T-helper 1 cell treated with Interleukin-12 subunit alpha and Interleukin-12 subunit beta and Interleukin-4 antibody, amounts not matched to agents 30 ng/mL and 1 ng/mL, for 36 hours (primary cell): ENCODE results near the gene CAMKK1. TPM values are rescaled to one million over a fixed set of nuclear protein-coding genes. Genes with fewer than 3 reads are reported as not detected.

Experiments used
- intact Hi-C: fragments of 100-400 bp; cut with micrococcal nuclease; formaldehyde crosslinking; loops from one replicate; pipeline ENCODE4 v1.15.1; 2024
- total RNA-seq: library from RNA; stranded (reverse); gene quantifications from 2 replicates; pipeline ENCODE4 v1.2.3, GENCODE V29; 2022

CAMKK1 gene
- total RNA-seq, 1 donor from 2014 or later, result 3.9 TPM

- intact Hi-C loops, result loop anchor here (10.0 kb wide), 1 partner anchor 367 kb away; the partner anchor contains the start of gene ANKFY1
Observed at GRCh38 chr17:3897731-3898130, 4.9 kb upstream of the CAMKK1 start.

DNA sequence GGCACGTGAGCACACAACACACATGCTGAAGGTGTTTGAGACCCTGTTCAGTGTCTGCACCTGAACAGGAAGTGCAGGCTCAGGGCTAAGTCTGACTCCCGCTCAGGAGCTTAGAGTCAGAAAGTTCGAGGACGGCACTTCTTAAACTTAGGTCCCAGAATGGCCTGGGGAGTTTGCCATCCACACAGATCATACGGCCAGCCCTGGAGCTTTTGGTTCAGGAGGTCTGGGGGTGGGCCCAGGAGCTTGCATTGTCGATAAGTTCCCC, 4.0 kb upstream of the CAMKK1 start:
- intact Hi-C loops, result loop anchor here (10.0 kb wide), 1 partner anchor 368 kb away; the partner anchor contains the start of gene ANKFY1

DNA sequence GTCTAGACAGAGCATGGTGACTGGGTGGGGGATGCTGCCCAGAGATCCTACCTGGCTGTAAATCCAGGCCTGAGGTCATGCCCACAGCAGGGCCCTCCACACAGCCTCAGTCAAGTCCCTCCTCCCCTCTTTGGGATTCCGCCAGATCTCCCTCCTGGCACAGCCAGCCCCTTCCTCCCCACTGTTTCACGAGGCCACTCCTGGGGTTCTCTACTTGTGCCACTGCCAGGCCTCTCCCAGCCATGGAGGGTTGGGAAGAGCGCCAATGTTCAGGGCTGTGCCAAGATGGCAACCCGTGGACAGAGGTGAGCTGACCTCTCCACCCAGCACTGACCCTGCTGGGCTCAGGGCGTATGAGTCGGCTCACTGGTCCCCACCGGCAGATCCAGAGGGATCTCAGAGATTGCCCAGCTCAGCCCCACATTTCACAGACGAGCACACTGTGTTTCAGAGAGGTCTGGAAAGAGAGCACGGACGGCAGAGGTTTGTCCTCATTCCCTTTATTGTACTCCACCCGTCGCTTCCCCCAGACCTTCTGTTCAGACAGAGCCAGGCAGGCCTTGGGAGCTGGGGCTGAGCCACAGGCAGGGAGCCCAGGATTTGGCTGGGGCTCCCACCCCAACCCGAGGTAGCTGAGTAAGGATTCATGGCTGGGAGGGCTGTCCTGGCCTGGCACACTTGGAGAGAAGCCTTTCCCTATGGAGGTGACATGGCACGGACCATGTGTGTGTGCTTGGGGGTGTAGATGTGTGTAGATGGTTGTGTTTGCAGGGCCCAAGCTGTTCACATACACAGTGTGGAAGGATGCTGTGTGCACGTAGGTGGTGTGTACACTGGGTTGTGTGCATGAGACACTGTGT, 3.5 kb upstream of the CAMKK1 start:
- intact Hi-C loops, result loop anchor here (10.0 kb wide), 1 partner anchor 368 kb away; the partner anchor contains the start of gene ANKFY1

DNA sequence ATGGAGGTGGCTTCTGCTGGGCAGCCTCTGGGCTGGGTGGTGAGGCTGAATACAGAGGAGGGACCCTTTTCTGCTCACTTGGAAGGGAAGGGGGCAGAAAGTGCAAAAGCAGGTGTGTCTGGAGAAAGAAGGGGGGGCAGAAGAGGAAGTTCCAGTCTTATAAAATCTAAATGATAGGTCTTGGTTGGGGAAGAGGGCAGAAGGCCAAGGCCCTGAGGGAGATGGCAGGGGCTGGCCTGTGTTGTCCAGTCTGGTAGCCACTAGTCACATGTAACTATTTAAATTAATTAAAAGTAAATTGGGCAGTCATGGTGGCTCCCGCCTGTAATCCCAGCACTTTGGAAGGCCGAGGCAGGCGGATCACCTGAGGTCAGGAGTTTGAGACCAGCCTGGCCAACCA, 2.5 kb upstream of the CAMKK1 start:
- intact Hi-C loops, result loop anchor here (10.0 kb wide), 1 partner anchor 369 kb away; the partner anchor contains the start of gene ANKFY1

GRCh38 chr17:3894911-3895343, 2.1 kb upstream of the CAMKK1 start:
- intact Hi-C loops, result loop anchor here (10.0 kb wide), 1 partner anchor 370 kb away; the partner anchor contains the start of gene ANKFY1

GRCh38 chr17:3894188-3894587, 1.3 kb upstream of the CAMKK1 start:
- intact Hi-C loops, result loop anchor here (10.0 kb wide), 1 partner anchor 371 kb away; the partner anchor contains the start of gene ANKFY1

DNA sequence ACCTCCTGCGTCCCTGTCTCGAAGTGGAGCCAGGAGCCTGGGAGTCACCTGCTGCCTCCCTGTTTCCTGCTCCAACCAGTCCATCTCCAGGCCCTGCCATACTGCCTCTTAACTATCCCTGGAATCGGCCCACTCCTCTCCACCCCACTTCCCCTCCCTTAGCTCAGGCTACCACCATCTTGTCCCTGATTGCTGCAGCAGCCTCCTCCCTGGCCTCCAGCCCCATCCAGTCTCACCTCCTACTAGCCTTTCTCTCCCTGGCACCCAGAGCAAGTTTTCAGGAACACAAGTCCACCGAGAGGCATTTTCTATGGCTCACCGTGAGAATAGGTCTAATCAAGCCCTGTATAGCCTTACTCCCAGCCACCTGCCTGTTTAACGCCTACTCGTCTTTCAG, 865 bp upstream of the CAMKK1 start:
- intact Hi-C loops, result loop anchor here (1.0 to 10.0 kb wide), 10 partner anchors 20 to 1183 kb away; partner anchors contain the start of genes ANKFY1, CLUH, CTNS and CYB5D2

DNA sequence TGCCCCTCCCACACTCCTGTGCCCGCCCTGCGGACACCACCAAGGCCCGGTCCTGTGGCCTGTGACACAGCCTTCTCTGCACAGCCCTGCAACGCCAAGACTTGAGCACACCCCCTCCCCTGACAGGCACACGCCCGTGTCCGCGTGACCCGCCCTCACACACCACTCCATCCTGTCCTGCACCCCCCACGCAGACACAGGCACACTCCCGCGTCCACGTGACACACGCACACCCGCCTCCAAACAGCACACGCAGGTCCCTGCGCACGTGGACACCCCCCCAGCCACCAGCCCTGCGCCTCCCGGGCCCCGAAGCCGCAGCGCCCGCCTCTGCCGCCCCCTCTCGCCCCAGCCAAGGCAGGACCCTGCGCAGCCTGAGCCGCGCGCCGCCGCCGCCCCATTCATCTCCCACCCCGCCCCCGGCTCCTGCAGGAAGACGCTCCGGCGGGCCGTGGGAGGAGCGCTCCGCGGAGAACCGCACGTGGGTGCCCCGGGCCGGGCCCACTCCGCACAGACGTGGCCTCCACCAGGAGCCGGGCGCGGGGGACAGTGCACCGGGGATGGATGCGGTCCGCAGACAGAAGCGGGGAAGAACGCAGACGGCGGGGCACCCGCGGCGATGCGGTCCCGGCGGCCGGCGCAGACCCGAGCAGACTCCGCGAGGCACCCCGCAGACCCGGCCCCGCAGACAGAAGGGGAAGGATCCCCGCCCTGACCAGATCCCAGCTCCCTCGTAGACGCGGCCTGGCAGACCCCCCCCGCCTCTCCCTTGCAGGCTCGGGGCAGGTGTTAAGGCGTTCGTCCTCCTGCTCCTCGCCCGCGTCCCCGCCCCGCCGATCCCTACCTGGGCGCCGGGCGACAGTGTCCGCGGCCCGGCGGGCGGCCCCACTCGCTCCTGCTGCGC, 506 bp downstream of the CAMKK1 start:
- intact Hi-C loops, result loop anchor here (1.0 to 10.0 kb wide), 5 partner anchors 22 to 1182 kb away; partner anchors contain the start of genes ANKFY1 and CLUH

GRCh38 chr17:3891626-3892094, 1.2 kb downstream of the CAMKK1 start:
- intact Hi-C loops, result loop anchor here (1.0 to 10.0 kb wide), 5 partner anchors 21 to 1181 kb away; partner anchors contain the start of genes ANKFY1 and CLUH

GRCh38 chr17:3890878-3891219, 2.0 kb downstream of the CAMKK1 start:
- intact Hi-C loops, result loop anchor here (10.0 kb wide), 1 partner anchor 374 kb away; the partner anchor contains the start of gene ANKFY1

DNA sequence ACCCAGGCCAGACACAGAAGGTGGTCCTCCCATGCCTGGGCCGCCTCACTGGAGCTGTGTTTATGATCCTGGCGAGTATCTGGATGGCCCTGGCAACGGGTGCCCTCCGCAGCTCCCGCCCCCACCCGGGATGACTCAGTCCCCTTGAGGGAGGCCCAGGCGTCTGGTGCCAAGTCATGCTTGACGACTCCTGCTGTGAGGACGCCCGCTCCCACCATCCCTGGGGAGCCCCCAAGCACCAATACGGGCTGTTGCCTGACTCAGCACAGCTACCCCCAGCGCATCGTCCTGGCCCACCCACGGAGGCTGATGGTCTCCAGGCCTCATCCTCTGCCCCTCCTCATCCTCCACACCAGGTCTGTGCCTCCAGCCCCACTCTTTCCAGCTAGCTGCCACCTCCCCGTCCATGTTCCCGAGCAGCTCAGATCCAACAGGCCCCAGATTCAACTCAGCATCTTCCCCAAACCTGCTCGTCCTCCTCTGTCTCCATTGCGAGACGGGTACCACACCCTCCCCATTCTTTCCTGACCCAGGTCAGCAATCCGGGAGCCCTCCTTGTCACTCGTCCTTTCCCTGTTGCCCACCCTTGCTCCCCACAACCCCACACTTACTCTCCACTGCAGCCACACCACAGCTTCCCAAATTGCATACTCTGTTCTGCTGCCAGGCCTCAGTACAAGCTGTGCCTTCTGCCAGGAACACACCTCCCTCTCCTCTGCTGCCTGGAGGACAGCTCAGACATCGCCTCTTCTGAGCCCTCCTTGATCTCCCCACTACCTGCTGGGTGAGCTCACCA, 2.6 kb downstream of the CAMKK1 start:
- intact Hi-C loops, result loop anchor here (10.0 kb wide), 1 partner anchor 375 kb away; the partner anchor contains the start of gene ANKFY1

DNA sequence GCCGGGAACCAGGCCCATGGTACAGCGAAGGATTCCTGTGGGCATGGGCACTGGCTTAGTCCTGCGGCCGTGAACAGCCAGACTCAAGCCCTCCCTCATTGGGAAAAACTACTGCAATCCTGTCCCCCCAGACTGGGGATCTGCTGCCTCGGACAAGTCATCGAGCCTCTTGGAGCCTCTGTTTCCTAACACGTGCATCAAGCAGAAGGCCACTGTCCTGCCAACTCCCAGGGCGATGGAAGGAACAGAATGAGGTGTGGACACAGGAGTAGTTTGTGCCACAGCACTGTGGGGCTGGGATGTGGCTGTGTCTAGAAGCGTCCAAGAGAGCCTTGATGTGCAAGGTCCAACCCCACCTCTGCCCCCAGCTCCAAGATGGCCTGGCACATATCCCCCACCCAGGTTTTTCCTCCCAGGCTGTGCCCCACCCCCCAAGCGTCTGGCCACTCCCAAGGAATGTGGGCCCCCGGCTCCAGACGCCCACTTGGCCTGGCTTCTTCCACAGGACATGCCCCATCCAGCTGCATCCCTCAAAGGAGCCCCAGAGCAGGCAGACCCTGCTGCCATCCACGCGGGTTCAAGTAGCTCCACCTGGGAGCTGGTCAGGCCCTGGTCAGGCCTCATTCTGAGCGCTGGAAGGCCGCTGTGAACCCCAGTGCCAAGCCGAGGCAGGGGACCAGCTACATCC, 3.4 kb downstream of the CAMKK1 start:
- intact Hi-C loops, result loop anchor here (10.0 kb wide), 1 partner anchor 375 kb away; the partner anchor contains the start of gene ANKFY1

GRCh38 chr17:3888343-3889171, 4.3 kb downstream of the CAMKK1 start:
- intact Hi-C loops, result no loop called here

DNA sequence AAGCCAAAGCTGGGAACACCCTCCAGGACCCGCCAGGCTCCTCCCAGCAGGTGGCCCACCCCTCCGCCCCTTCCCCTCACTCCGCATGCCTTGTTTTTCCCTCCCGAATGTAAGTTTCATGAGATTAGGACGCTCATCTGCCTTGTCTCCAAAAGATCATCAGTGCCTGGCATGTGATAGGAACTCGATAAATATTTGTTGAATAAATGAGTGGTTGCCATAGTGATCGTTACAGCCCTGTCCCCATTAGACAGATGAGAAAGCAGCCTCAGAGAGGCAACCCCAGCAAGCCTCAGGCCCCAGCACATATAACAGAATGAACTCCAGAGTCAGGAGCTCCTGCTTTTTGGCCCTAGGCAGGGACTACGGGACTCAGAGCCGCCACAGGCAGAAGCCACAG, 5.0 kb downstream of the CAMKK1 start:
- intact Hi-C loops, result no loop called here

GRCh38 chr17:3887394-3887793, 5.5 kb downstream of the CAMKK1 start:
- intact Hi-C loops, result no loop called here

- intact Hi-C loops, result no loop called here
Observed at GRCh38 chr17:3886776-3887175, 6.1 kb downstream of the CAMKK1 start.

- intact Hi-C loops, result no loop called here
Observed at GRCh38 chr17:3885970-3886369, 6.9 kb downstream of the CAMKK1 start.

- intact Hi-C loops, result no loop called here
Observed at GRCh38 chr17:3885271-3885670, 7.6 kb downstream of the CAMKK1 start.

- intact Hi-C loops, result no loop called here
Observed at GRCh38 chr17:3884188-3884587, 8.7 kb downstream of the CAMKK1 start.
